ENCODE results near the gene SMYD3.
"Not testable (repeated sequence)": the region's sequence is repeated elsewhere in the genome, so short reads cannot be mapped to it uniquely, and the experiment has no call there.

SMYD3 gene

DNA sequence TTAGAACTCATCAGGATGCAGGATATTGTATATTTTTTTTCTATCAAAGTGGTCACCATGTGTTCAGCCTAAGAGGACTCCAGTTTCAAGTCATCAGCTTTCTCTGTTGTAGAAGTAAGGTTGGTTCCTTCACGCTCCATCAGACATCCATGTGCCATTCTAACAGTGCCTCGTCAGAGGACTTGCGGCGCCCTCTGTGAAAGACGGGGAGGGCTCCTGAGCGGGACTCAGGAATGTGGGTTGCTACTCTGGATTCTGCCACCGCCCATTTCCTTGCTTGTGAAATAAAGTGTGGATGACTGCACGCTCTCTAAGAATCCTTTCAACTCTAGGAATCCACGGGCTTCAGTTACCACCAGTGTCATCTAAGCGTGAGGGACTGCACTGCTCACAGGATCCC lies 758.8 kb downstream of the SMYD3 start:
- DNase-seq = no peak

DNA sequence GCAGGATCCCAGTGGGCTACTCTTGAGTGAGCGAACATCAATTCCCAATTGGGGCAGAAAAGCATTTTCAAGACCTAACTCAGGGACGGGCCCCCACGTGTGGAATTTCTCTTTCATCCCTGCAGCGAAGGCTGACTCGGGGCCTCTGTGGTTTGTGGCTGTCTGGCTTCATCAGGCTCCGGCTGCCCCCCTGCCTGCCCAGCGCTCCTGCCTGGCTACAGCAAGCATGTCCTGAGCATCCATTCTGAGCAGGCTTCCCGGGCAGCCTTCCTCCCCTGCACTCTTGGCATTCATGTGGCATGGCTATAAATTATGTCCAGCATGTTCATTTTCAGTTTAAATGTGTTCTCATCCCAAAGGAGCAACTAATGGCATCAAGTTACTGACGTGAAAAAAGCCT lies 764.2 kb downstream of the SMYD3 start:
- DNase-seq = no peak

DNA sequence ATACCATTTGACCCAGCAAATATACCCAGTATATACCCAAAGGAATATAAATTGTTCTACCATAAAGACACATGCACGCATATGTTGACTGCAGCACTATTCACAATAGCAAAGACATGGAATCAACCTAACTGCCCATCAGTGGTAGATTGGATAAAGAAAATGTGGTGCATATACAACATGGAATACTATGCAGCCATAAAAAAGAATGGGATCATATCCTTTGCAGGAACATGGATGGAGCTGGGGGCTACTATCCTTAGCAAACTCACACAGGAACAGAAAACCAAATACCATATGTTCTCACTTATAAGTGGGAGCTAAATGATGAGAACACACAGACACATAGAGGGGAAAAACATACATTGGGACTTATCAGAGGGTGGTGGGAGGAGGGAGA lies 766.7 kb downstream of the SMYD3 start:
- not testable (repeated sequence) for DNase-seq

DNA sequence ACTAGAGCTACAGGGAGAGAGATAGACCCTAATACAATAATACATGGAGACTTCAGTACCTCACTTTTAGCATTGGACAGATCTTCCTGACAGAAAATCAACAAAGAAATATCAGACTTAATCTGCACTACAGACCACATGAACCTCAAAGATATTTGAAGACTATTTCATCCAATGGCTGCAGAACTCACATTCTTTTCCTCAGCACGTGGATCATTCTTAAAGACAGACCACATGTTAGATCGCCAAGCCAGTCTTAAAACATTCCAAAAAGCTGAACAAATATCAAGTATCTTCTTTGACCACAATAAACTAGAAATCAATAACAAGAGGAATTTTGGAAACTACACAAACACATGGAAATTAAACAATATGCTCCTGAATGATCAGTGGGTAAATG lies 776.3 kb downstream of the SMYD3 start:
- DNase-seq = no peak

DNA sequence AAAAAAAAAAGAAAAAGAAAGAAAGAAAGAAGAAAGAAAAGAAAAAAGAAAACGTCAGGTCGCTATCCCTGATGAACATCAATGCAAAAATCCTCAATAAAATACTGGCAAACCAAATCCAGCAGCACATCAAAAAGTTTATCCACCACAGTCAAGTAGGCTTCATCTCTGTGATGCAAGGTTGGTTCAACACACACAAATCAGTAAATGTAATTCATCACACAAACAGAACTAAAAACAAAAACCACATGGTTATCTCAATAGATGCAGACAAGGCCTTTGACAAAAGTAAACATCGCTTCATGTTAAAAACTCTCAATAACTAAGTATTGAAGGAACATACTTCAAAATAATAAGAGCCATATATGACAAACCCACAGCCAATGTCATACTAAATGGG lies 779.0 kb downstream of the SMYD3 start:
- not testable (repeated sequence) for DNase-seq

DNA sequence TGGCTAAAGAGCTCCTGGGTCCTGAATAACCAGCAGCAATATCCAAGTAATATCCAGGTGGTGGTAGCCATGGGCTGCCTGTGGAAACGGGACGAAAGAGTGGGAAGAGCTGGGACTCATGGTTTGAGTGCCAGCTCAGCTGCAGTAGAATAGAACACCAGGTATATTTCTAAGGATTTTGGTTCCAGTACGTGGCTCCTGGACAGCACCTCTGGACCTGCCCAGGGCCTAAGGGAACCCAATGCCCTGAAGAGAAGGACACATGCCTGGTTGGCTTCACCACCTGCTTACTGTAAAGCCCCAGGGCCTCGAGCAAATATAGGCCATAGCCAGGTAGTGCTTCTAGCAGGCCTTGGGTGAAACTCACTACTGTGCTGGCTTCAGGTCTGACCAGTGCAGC lies 785.6 kb downstream of the SMYD3 start:
- no peak for DNase-seq

DNA sequence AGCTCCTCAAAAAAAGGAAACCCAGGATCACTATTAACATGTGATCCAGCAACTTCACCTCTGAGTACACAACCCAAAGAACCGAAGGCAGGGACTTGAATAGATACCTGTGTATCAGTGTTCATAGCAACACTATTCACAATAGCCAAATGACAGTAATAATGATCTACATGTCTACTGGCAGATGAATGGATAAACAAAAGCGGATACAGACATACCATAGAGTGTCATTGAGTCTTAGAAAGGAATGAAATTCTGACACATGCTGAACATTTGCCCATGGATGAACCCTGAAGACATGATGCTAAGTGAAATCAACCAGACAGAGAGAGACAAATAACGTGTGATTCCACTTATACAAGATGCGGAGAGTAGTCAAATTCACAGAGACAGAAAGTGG lies 788.1 kb downstream of the SMYD3 start:
- DNase-seq = no peak

DNA sequence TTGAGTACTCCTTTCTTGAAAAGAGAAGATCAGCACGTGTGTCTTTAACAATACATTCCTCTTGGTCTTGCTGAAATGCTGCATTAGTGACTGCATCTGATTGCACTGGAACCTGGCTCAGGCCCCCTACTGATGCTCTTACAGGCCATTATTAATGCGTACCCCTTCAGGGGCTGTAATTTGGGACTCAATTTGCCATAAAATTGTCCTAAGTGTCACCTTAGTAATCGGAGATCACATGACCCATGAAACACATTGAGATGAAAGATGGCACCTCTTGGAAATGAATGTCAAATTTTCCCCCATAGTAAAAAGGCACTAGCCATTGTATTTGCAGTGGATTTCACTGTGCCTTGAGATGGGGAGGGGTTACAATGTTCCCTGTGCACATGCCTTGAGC lies 789.0 kb downstream of the SMYD3 start:
- DNase-seq = no peak

DNA sequence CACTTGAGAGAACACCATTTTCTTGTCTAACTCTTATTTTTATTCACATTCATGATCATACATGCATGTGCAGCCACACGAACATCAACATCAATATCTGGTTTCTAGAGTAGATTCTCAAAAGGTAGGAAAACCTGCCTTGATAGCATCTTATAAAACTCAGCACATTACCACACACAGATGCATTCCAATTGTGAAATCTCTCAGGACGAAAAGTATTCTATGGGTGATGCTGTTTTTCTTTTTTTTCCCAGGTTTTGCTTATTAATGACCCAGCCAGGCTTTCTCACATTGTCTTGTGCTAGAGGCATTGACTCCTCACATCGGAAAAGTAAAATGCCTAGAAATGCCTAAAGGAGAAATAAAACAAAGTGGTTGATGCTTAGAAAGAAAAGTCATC lies 789.5 kb downstream of the SMYD3 start:
- DNase-seq = no peak

DNA sequence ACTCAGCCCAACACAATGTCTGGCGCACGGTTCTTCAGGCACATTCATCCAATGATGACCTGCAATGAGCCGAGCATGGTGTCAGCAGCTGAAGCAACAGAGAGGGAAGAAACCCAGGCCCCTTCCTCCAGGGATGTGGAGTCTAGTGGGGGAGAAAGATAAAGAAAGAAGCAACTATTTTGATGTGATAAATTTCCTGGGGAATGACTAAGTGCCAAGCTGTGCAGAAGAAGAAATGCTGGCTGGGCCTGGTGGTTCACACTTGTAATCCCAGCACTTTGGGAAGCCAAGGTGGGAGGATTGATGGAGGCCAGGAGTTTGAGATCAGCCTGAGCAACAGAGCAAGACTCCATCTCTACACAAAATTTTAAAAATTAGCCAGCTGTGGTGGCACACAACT lies 790.5 kb downstream of the SMYD3 start:
- no peak for DNase-seq

DNA sequence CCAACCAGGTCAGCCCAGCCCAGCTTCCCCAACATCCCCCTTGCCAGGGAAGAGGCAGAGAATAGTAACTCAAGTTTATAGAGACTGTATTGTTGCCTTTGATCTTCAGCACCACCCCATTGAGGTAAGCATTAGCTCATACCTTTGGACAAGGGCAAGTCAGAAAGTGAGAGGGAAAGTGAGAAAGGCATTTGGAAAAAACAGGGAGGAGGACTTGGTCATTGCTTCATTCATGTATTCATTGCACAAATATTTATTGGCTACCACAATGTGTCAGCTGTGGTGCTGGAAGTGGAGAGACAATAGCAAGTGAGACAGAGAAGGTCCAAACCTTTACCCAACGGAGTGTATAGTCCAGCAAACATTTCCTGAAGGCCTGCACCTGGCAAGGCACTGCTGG lies 791.1 kb downstream of the SMYD3 start:
- DNase-seq = no peak

DNA sequence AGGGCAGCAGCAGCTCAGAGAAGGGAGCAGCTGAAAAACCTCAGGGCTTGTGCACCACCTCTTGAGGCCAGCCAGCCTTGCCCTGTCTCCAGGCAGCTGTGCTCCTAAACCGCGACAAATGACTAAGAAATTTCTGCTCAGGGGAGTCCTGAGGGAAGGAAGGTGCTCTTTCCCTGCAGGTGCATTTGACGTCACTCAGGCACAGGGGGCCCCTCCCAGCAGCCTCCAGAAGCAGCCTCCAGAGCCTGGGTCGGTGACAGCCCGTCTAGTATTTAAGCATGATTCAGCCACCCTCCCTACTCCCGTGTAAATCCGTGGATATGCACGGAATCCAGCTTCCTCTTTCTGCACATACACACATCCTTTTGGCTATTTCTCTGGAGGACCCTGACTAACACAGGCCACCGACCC lies 791.8 kb downstream of the SMYD3 start:
- DNase-seq = no peak

DNA sequence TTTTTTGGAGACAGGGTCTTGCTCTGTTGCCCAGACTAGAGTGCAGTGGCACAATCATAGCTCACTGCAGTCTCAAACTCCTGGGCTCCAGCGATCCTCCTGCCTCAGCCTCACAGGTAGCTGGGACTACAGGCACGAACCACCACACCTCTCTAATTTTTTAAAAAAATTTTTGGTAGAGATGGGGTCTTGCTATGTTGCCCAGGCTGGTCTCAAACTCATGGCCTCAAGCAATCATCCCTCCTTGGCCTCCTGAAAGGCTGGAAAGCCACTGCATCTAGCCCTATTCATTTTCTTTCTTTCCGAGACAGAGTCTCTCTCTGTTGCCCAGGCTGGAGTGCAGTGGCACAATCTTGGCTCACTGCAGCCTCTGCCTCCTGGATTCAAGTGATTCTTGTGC lies 793.1 kb downstream of the SMYD3 start:
- DNase-seq = not testable (repeated sequence)

DNA sequence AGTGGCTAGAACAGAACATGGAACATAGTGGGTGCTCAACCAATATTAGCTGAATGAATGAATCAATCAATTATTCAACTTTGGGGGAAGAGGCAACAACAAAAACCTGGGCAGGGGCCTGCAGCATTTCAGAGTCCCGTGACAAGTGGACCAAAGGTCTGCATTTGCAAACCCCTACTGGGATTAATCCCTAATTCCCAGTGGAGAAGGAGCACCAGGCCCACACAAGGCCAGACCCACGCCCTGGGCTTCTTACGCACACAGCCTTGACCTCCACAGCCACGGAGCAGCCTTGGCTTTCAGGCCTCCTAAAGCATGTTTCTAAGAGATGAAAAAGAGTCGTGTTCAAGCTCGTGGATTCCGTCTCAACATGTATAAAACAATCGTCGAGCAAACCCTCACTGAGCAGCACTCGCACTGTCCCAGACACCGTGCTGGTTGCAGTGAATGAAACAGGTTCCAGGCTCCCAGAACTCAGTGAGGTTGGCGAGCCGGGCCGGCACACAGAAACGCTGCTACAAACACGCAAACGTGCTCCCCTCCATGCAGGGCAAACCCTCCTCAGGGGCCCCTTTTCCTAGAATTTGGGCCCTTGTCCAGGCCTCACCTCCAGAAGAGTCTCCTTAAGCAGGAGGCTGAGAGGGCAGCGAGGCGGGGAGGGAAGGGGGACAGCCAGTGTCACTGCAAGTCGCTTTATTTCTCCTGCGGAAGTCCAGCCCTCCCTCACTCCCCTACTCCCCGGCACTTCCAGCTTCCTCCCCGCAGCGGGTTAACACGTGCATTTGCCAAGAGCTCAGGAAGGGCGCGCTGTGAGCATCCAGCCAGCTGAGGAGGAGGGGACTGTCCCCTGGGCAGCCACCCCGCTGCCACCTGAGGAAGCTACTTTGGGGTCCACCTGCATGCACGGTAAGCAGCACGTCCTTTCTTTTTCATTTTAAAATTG lies 795.8 kb downstream of the SMYD3 start:
- DNase-seq = no peak

DNA sequence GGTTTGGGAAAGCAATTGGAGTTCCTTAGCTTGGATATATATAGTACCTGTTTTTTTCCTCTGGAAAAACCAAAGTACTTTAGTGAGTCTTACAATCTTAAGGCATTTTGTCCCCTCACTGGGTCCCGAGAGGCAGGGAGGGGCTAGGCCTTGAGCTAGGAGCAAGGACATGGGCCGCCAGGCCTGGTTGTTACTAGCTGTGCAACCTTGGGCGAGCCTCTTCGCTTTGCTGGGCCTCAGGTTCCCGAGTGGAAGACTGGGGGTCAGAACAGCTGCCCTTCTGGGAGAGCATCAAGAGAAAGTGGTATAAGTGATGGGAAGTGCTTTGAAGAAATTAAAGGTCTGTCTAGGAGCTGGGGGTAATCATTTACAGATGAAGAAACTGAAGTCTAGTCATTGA lies 799.1 kb downstream of the SMYD3 start:
- DNase-seq = no peak

DNA sequence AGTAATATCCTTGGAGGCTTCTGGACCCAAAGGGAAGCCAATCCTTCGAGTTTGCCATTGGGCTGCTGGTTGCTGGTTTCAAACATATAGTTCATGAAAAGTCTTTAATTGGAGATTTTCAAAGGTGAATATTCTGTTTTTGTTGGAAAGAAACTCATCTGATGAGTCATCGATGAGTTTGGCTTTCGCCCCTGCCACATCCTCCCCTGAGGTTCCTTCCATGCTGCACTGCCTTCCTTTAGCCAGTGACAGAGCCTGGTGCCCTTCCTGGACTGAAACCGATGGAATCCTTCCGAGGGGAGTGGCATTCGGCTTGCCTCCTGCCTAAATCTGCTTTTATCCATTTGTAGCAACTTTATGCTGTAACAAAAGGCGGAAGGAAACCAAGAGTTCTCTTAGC lies 802.3 kb downstream of the SMYD3 start:
- DNase-seq = no peak

DNA sequence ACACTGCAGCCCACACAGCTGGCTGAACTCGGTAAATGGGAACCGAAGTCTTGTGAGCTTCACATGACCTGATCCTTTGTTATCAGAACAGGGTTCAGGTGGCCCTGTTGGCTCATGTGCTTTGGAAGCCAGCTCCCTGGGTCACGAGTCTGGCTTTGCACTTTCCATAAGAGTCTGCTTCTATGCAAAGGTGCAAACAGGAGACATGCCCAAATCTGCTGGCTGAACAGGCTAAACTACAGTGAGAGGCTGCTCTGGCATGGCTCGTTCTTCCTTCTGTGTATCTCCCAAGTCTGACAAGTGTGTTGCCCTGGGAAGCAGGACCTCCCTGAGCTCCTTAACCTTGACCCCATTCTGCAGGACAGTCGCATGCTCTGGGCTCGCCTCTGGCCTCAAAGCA lies 802.7 kb downstream of the SMYD3 start:
- DNase-seq = no peak

DNA sequence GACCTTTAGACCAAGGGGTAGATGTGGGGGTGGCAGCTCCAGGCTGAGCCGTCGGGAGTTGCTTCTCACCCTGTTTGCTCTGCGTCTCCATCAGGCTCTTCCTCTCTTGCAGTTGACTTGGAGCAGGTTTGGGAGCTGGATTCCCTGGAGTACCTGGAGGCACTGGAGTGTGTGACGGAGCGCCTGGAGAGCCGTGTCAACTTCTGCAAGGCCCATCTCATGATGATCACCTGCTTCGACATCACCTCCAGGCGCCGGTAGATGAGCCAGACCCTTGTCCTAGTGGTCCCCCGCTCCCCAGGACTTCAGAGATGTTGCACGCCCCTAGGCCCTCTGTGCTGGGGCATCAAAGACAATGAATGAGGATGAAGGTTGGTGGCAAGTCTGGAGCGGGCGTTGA lies 804.7 kb downstream of the SMYD3 start:
- no peak for DNase-seq

DNA sequence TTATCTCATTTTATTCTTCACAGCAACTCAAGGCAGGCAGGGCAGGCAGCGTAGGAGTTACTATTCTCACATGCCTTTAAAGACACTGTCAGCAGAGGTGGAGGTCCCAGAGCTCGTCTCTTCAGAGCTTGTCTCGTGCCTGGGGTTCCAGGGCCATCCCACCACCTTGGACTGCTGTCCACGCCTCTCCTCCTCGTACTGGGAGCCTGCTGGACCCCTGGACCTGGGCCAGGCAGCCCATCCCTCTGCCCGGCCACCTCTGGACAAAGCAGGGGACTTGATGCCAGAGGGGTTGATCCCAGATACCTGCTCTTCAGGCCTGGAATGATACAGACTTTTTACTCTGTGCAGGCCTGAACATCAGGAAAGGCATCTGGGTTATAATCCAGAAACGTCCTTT lies 805.4 kb downstream of the SMYD3 start:
- DNase-seq = no peak

DNA sequence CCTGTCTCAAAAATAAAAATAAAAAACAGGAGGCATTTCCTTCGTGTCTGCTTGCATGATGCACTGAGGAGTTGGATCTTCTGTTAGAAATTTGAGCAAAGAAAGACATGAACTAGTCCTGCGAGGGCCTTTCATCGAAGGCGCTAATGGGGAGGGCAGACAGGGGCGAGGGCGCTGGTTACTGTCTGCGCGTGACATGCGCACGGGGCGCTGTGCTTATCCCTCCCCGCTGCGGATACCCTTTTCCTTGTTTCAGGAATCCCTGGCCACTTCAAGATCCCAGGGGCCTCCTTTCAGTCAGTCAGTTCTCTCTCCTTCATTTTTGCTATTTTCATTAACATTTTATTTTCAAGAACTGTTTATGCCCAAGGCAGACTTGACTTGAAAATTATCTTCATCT lies 806.4 kb downstream of the SMYD3 start:
- no peak for DNase-seq

Data from hippocampal formation (tissue), 2 donors.